Astrocyte (in vitro differentiated cells and primary cell): ENCODE measurements around the gene AMPD3. TPM values are rescaled to one million over a fixed set of nuclear protein-coding genes. Genes with fewer than 3 reads are reported as not detected.

ENCODE experiments used
- DNase-seq: peaks from one replicate; pipeline ENCODE4 v3.0.0-alpha.2; 2010; ENCODE audit warnings: low read depth
- FAIRE-seq: peaks from 2 replicates; lab custom pipeline; 2011; peaks lifted over from hg19 to GRCh38; lab: Jason Lieb, UNC
- H2AFZ ChIP-seq: 2 replicates; pipeline ENCODE4 v1.6.0; 2012; ENCODE audit warnings: low read depth, low read length, inconsistent platforms
- H3K27ac ChIP-seq: 2 replicates; pipeline ENCODE4 v1.5.1; 2011; ENCODE audit warnings: low read depth, low read length, inconsistent platforms
- H3K27me3 ChIP-seq: 2 replicates; pipeline ENCODE4 v1.6.0; 2011; ENCODE audit warnings: low read length, inconsistent platforms; ENCODE audit not compliant: insufficient read depth
- H3K36me3 ChIP-seq: 2 replicates; pipeline ENCODE4 v1.5.1; 2011; ENCODE audit warnings: low read length, inconsistent platforms; ENCODE audit not compliant: insufficient read depth
- H3K4me1 ChIP-seq: 2 replicates; pipeline ENCODE4 v1.5.1; 2011; ENCODE audit warnings: low read length, inconsistent platforms; ENCODE audit not compliant: insufficient read depth
- H3K4me2 ChIP-seq: 2 replicates; pipeline ENCODE4 v1.6.0; 2012; ENCODE audit warnings: low read length, inconsistent platforms
- H3K4me3 ChIP-seq: 2 replicates; pipeline ENCODE4 v1.5.1; 2011; ENCODE audit warnings: low read depth, mild to moderate bottlenecking, low read length, inconsistent platforms; ENCODE audit not compliant: insufficient read depth
- H3K79me2 ChIP-seq: 2 replicates; pipeline ENCODE4 v1.6.0; 2012; ENCODE audit warnings: mild to moderate bottlenecking, low read length, inconsistent platforms; ENCODE audit not compliant: insufficient read depth
- H3K9ac ChIP-seq: 2 replicates; pipeline ENCODE4 v1.6.0; 2012; ENCODE audit warnings: mild to moderate bottlenecking, low read length, inconsistent platforms
- H3K9me3 ChIP-seq: 2 replicates; pipeline ENCODE4 v1.5.1; 2012; ENCODE audit warnings: low read depth, mild to moderate bottlenecking, low read length, inconsistent platforms; ENCODE audit not compliant: insufficient read depth
- H4K20me1 ChIP-seq: 2 replicates; pipeline ENCODE4 v1.6.0; 2012; ENCODE audit warnings: low read length, inconsistent platforms; ENCODE audit not compliant: insufficient read depth
- H3K27ac Mint-ChIP-seq: one replicate; pipeline ENCODE4 v1.8.0; 2021; ENCODE audit warnings: mild to moderate bottlenecking, mixed read lengths; ENCODE audit not compliant: unreplicated experiment
- H3K27me3 Mint-ChIP-seq: one replicate; pipeline ENCODE4 v1.8.0; 2021; ENCODE audit warnings: low read depth, mixed read lengths; ENCODE audit not compliant: unreplicated experiment
- H3K36me3 Mint-ChIP-seq: one replicate; pipeline ENCODE4 v1.8.0; 2021; ENCODE audit warnings: low read depth, mixed read lengths; ENCODE audit not compliant: unreplicated experiment
- H3K4me1 Mint-ChIP-seq: one replicate; pipeline ENCODE4 v1.8.0; 2021; ENCODE audit warnings: low read depth, mixed read lengths; ENCODE audit not compliant: unreplicated experiment
- H3K4me3 Mint-ChIP-seq: one replicate; pipeline ENCODE4 v1.8.0; 2021; ENCODE audit warnings: mild to moderate bottlenecking, moderate library complexity, mixed read lengths; ENCODE audit not compliant: unreplicated experiment
- H3K9me3 Mint-ChIP-seq: one replicate; pipeline ENCODE4 v1.8.0; 2021; ENCODE audit warnings: mild to moderate bottlenecking, mixed read lengths; ENCODE audit not compliant: unreplicated experiment
- EZH2 ChIP-seq: IDR thresholded peaks from 2 replicates; pipeline ENCODE4 v1.6.1; 2012; ENCODE audit warnings: mild to moderate bottlenecking, low read length, inconsistent platforms; ENCODE audit not compliant: insufficient read depth
- total RNA-seq: library from RNA; stranded (reverse); gene quantifications from 2 replicates; pipeline ENCODE4 v1.2.1, GENCODE V29; 2021
- TF ChIP-seq, protein P1 (sequence below): IDR thresholded peaks from 2 replicates; pipeline ENCODE4 v1.5.1; 2011; ENCODE audit warnings: low read depth, mild to moderate bottlenecking, inconsistent platforms, low read length, moderate library complexity; ENCODE audit not compliant: insufficient read depth

Gene AMPD3
- total RNA-seq, 1 donor from 2014 or later, result 5.6 TPM

DNA sequence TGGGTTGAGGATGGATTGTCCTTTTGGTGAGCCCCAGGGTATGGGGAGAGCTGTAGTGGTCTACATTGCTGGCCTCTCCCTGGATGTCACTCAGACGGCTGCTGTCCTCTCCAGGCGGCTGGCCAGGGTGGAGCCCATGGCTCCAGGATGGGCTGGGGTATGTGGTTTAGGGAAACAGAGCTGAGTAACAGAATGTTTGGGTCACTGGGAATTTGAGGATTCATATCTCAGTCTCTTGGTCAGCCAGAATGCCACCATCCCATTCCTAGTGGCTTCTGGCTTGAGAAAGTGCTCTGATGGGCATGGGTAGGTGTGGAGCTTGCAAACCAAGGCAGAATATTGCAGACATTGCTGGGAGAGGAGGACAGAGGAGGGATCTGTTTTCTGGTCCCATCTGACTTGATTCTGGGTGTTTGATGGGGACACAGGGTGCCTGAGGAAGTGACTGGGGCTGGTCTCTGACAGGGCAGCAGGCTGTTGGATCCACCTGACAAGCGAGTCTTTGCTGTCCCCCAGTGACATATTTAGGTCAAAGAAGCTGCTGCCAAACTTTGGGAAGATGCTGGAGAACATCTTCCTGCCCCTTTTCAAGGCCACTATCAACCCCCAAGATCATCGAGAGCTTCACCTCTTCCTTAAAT, 41.4 kb downstream of the AMPD3 start:
- H3K9me3 ChIP-seq, result no peaks in the 10 kb centered on the region
- H3K9ac ChIP-seq, result no peak overlapping the region
- TF ChIP-seq, protein P1, sequence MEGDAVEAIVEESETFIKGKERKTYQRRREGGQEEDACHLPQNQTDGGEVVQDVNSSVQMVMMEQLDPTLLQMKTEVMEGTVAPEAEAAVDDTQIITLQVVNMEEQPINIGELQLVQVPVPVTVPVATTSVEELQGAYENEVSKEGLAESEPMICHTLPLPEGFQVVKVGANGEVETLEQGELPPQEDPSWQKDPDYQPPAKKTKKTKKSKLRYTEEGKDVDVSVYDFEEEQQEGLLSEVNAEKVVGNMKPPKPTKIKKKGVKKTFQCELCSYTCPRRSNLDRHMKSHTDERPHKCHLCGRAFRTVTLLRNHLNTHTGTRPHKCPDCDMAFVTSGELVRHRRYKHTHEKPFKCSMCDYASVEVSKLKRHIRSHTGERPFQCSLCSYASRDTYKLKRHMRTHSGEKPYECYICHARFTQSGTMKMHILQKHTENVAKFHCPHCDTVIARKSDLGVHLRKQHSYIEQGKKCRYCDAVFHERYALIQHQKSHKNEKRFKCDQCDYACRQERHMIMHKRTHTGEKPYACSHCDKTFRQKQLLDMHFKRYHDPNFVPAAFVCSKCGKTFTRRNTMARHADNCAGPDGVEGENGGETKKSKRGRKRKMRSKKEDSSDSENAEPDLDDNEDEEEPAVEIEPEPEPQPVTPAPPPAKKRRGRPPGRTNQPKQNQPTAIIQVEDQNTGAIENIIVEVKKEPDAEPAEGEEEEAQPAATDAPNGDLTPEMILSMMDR, result no peak
- TF ChIP-seq EZH2, result no peak
- no peak for DNase-seq
- Mint-ChIP-seq H3K9me3 (no peaks in the 10 kb centered on the region), H3K27me3 (no peaks in the 10 kb centered on the region), H3K27ac (no peak overlapping the region), H3K4me3 (no peak overlapping the region), H3K4me1 (no peaks in the 10 kb centered on the region), H3K36me3 (peaks cover 22% of the 10 kb centered on the region)
- peaks cover 2% of the 10 kb centered on the region for H3K4me1 ChIP-seq
- no peak overlapping the region for H3K4me3 ChIP-seq
- no peak overlapping the region for H2AFZ ChIP-seq
- H3K4me2 ChIP-seq, result no peak overlapping the region
- H4K20me1 ChIP-seq, result no peaks in the 10 kb centered on the region
- FAIRE-seq, result no peak
- no peak overlapping the region for H3K27ac ChIP-seq
- no peaks in the 10 kb centered on the region for H3K27me3 ChIP-seq
- H3K79me2 ChIP-seq, result no peaks in the 10 kb centered on the region
- no peaks in the 10 kb centered on the region for H3K36me3 ChIP-seq

DNA sequence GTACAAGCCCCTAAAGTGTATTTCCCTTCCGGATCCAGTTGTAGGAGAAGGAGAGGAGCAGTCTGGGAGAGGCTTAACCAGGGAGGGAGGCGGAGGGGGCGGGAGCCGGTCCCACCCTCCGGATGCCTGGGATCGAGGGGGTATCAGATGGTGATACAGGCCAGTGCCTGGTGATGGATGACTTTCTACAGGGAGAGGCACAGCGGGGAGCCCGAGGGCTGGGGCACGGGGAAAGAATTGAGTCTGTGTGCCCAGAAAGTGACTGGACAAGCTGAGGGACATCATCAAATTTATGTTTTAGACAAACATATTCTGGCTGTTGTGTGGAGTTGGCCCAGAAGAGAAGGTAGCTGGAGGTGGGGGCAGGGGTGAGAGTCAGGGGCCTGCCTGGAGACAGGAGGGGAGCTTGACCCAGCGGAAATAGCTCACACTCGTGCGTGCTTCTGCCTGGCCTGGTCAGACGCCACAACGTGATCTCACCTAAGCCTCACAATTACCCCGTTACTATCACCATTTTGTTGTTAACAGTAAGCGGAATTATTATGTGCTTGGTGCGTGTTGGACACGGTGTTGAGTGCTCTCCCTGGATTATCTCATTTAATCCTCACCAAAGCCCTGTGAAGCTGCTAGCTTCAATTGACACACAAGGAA, 42.4 kb downstream of the AMPD3 start:
- Histone ChIP-seq H4K20me1 (no peaks in the 10 kb centered on the region), H3K27ac (no peak overlapping the region), H3K9ac (no peak overlapping the region), H3K4me2 (no peak overlapping the region), H3K27me3 (no peaks in the 10 kb centered on the region), H3K36me3 (no peaks in the 10 kb centered on the region), H3K4me1 (no peaks in the 10 kb centered on the region), H3K9me3 (no peaks in the 10 kb centered on the region), H3K4me3 (no peak overlapping the region), H2AFZ (no peak overlapping the region), H3K79me2 (no peaks in the 10 kb centered on the region)
- Mint-ChIP-seq H3K36me3 (peaks cover 21% of the 10 kb centered on the region), H3K4me1 (no peaks in the 10 kb centered on the region), H3K4me3 (no peak overlapping the region), H3K9me3 (no peaks in the 10 kb centered on the region), H3K27ac (no peak overlapping the region), H3K27me3 (no peaks in the 10 kb centered on the region)
- TF ChIP-seq EZH2, result no peak
- TF ChIP-seq, protein P1, result no peak
- DNase-seq (no peak), FAIRE-seq (no peak)

DNA sequence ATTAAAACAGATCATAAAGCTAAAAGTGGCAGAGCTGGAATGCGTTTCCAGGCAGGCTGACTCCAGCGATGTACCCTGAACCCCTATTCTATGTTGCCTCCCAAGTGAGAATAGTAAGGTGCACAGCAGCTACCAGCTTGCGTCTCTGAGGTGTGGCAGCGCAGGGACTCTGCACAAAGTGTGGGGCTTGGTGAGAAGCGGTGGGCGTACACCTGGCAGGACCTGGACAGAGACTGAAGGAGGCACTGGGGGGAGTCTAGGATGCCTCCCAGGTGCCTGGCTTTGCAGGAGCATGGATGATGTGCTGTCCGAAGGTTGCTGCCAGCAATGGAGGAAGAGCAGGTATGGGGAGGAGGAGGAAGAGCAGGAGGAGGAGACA, 42.9 kb downstream of the AMPD3 start:
- H3K9me3 Mint-ChIP-seq, result no peaks in the 10 kb centered on the region
- no peaks in the 10 kb centered on the region for H3K79me2 ChIP-seq
- no peak overlapping the region for H3K27ac Mint-ChIP-seq
- no peak overlapping the region for H3K4me2 ChIP-seq
- H3K36me3 ChIP-seq, result no peaks in the 10 kb centered on the region
- no peak for TF ChIP-seq EZH2
- H3K9me3 ChIP-seq, result no peaks in the 10 kb centered on the region
- no peak for DNase-seq
- no peak overlapping the region for H2AFZ ChIP-seq
- H3K4me3 ChIP-seq, result no peak overlapping the region
- no peak overlapping the region for H3K4me3 Mint-ChIP-seq
- no peaks in the 10 kb centered on the region for H3K4me1 Mint-ChIP-seq
- no peak overlapping the region for H3K27ac ChIP-seq
- no peaks in the 10 kb centered on the region for H3K4me1 ChIP-seq
- H4K20me1 ChIP-seq, result no peaks in the 10 kb centered on the region
- H3K36me3 Mint-ChIP-seq, result peaks cover 17% of the 10 kb centered on the region
- H3K9ac ChIP-seq, result no peak overlapping the region
- no peaks in the 10 kb centered on the region for H3K27me3 Mint-ChIP-seq
- H3K27me3 ChIP-seq, result no peaks in the 10 kb centered on the region
- no peak for FAIRE-seq
